ENCODE measurements around the gene FAM118B.

The FAM118B gene

GRCh38 chr11:126186025-126186698 lies 25.4 kb upstream of the FAM118B start:
- in situ Hi-C loops (cut with MboI; ENCODE audit: low sequenced_read_pairs), result loop anchor here (10.0 kb wide), 1 partner anchor 261 kb away; no protein-coding TSS in a partner anchor

- in situ Hi-C loops (cut with MboI; ENCODE audit: low sequenced_read_pairs), result loop anchor here (10.0 kb wide), 1 partner anchor 262 kb away; no protein-coding TSS in a partner anchor
Observed at GRCh38 chr11:126186708-126187529, 24.7 kb upstream of the FAM118B start.

GRCh38 chr11:126188332-126189108 lies 23.1 kb upstream of the FAM118B start:
- in situ Hi-C loops (cut with MboI; ENCODE audit: low sequenced_read_pairs), result loop anchor here (10.0 kb wide), 1 partner anchor 264 kb away; no protein-coding TSS in a partner anchor

GRCh38 chr11:126189109-126189929 lies 22.3 kb upstream of the FAM118B start:
- in situ Hi-C loops (cut with MboI; ENCODE audit: low sequenced_read_pairs), result loop anchor here (10.0 kb wide), 1 partner anchor 265 kb away; no protein-coding TSS in a partner anchor

- in situ Hi-C loops (cut with MboI; ENCODE audit: low sequenced_read_pairs), result no loop called here
Observed at GRCh38 chr11:126190792-126191191, 20.8 kb upstream of the FAM118B start.

GRCh38 chr11:126191379-126192073 lies 20.1 kb upstream of the FAM118B start:
- in situ Hi-C loops (cut with MboI; ENCODE audit: low sequenced_read_pairs), result no loop called here

GRCh38 chr11:126192361-126192760 lies 19.2 kb upstream of the FAM118B start:
- in situ Hi-C loops (cut with MboI; ENCODE audit: low sequenced_read_pairs), result no loop called here

- in situ Hi-C loops (cut with MboI; ENCODE audit: low sequenced_read_pairs), result no loop called here
Observed at GRCh38 chr11:126193038-126193478, 18.5 kb upstream of the FAM118B start.

GRCh38 chr11:126194121-126194543 lies 17.4 kb upstream of the FAM118B start:
- in situ Hi-C loops (cut with MboI; ENCODE audit: low sequenced_read_pairs), result no loop called here

- in situ Hi-C loops (cut with MboI; ENCODE audit: low sequenced_read_pairs), result no loop called here
Observed at GRCh38 chr11:126195119-126195518, 16.5 kb upstream of the FAM118B start.

GRCh38 chr11:126197277-126197939 lies 14.2 kb upstream of the FAM118B start:
- in situ Hi-C loops (cut with MboI; ENCODE audit: low sequenced_read_pairs), result no loop called here

GRCh38 chr11:126198648-126199047 lies 12.9 kb upstream of the FAM118B start:
- in situ Hi-C loops (cut with MboI; ENCODE audit: low sequenced_read_pairs), result no loop called here

GRCh38 chr11:126202646-126203359 lies 8.8 kb upstream of the FAM118B start:
- in situ Hi-C loops (cut with MboI; ENCODE audit: low sequenced_read_pairs), result no loop called here

- in situ Hi-C loops (cut with MboI; ENCODE audit: low sequenced_read_pairs), result no loop called here
Observed at GRCh38 chr11:126205359-126205758, 6.2 kb upstream of the FAM118B start.

- in situ Hi-C loops (cut with MboI; ENCODE audit: low sequenced_read_pairs), result no loop called here
Observed at GRCh38 chr11:126207896-126208295, 3.7 kb upstream of the FAM118B start.

- in situ Hi-C loops (cut with MboI; ENCODE audit: low sequenced_read_pairs), result no loop called here
Observed at GRCh38 chr11:126210871-126211235, 729 bp upstream of the FAM118B start.

- in situ Hi-C loops (cut with MboI; ENCODE audit: low sequenced_read_pairs), result no loop called here
Observed at GRCh38 chr11:126212089-126212660, 593 bp downstream of the FAM118B start.

GRCh38 chr11:126214441-126214840 lies 2.9 kb downstream of the FAM118B start:
- in situ Hi-C loops (cut with MboI; ENCODE audit: low sequenced_read_pairs), result no loop called here
